Ovary (tissue), 3 donors: ENCODE data around the gene C6orf62.

ENCODE experiments used
- CTCF ChIP-seq, 3 donors: fragments of 450-650 bp in 2 of 3; fragments of 200-600 bp in 1 of 3; IDR thresholded peaks; one replicate each; pipeline versions ENCODE4 v1.5.1 to v1.8.0; 2016 to 2022; ENCODE audit warnings: antibody characterized with exemption in 3 of 3, mild to moderate bottlenecking in 1 of 3
- EP300 ChIP-seq: sonication (generic); formaldehyde crosslinking; IDR thresholded peaks from one replicate; pipeline ENCODE4 v1.6.1; 2017; ENCODE audit warnings: antibody characterized with exemption
- POLR2A ChIP-seq: fragments of 450-650 bp; IDR thresholded peaks from one replicate; pipeline ENCODE4 v1.6.1; 2017; ENCODE audit warnings: antibody characterized with exemption, mild to moderate bottlenecking, moderate library complexity
- donor health status: DM: no; HTN: no; CAD: no.

GRCh38 chr6:24686946-24687345 lies 32.0 kb downstream of the C6orf62 start:
- no peak for TF ChIP-seq CTCF (IDR thresholded peaks at IDR 0.05)
- TF ChIP-seq POLR2A, result no peak
- TF ChIP-seq EP300, result no peak
